ENCODE measurements around the gene ISM1.

ISM1 gene

GRCh38 chr20:13220904-13221297 is at the start of gene ISM1:
TSS of gene ISM1 (plus strand) at chr20:13221274. CDS start at chr20:13221777, 503 bp downstream.
- no peak for DNase-seq

DNA sequence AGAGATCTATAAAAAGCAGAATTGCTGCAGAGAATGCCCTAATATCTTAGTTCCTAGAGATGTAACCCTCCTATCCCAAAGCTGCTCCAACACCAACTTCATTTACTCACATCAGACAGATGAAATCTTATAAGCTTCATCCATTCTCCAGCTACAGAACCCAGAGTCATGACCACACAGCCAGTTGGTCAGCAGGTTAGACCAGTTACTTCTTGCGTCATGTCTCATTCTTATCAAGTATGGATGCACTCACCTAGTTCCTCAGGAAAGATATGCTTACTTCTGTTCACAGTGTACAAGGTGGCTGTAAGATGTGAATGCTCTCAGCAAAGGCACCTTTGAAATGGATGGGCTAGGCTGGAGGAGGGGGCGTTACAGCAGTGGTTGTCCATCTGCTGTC is 47.9 kb upstream of the ISM1 start:
- DNase-seq: no peak

DNA sequence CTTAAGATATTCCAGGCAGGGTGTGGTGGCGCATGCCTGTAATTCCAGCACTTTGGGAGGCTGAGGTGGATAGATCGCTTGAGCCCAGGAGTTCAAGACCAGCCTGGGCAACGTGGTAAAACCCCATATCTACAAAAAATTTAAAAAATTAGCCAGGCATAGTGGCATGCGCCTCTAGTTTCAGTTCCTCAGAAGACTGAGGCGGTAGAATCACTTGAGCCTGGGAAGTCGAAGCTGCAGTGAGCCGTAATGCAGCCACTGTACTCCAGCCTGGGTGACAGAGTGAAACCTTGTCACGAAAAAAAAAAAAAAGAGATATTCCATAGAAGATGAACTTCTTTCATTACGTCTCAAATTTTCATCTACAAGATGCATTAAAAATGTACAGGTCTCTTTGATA is 46.7 kb upstream of the ISM1 start:
- DNase-seq: no peak

DNA sequence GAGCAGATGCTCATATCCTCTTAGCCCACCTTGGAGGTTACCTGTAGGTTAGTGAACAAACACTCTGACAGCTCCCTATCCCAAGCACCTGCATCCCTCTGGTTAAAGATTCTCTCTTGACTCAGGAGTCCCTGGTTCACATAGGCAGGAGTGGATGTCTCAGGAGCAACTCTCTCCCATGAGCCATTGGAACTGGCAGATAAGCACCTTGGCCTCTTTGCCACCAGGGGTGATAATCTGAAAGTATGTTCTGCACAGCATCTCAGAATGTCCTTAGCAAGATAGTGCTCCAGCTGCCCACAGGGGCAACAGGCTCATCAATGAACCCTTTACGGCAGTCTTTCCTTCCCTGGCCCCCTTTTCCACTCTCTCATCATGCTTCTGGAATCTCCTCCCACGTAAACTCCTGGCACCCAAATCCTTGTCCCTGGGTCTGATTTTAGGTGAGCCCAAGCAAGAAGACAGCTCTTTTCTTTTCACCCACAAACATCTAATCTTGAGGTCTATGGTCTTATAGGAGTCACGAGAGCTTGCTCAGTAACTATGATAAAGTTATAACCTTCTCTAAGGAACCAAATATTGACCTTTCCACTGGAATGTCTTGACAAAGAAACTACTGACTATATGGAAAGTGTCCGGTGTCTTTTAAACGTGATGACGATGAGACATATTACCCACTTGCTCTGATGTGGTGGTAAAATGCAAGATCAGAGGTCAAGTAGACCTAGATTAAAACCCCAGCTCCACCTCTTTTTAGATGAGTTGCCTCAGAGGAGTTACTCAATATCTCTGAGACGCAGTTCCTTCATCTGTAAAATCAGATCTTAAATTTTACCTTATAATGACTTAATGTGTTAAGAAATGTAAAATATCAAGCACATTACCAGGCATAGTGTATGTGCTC is 39.8 kb upstream of the ISM1 start:
- DNase-seq: no peak

GRCh38 chr20:13183005-13183404 is 38.1 kb upstream of the ISM1 start:
- no peak for DNase-seq

- no peak for DNase-seq
These were observed 34.9 kb upstream of the ISM1 start for GRCh38 chr20:13186043-13186774.

DNA sequence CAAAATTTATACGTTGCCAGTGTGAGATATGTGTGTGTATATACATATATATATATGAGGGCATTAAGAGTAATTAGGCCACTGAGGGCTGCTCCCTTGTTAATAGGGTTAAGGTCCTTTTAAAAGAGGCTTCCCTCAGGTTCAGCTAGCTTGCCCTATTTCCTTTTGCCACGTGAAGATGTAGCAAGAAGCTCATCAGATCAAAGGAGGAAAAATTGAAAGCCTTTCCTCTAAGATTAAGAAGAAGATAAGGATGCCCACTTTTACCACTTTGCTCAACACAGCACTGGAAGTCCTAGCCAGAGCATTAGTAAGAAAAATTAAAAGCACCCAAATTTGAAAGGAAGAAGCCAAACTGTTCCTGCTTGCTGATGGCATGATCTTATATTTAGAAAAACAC is 33.2 kb upstream of the ISM1 start:
- no peak for DNase-seq

- no peak for DNase-seq
These were observed 21.8 kb upstream of the ISM1 start for GRCh38 chr20:13199279-13199678.

- no peak for DNase-seq
These were observed 20.1 kb upstream of the ISM1 start for GRCh38 chr20:13200767-13201500.

DNA sequence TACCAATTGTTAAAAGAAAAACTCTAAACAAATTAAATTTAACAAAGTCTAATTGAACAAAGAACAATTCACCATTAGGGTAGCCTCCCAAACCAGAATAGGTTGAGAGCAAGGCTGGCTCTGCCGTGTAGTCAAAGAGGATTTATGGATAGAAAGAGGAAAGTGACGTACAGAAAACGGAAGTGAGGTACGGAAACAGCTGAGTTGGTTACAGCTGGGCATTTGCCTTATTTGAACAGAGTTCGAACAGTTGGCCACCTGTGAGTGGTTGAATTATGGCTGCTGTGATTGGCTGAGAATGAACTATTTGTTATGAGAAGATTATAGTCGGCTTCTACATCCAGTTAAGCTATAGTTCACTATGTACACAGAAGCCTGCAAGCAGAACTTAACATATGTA is 18.5 kb upstream of the ISM1 start:
- no peak for DNase-seq

GRCh38 chr20:13205425-13205824 is 15.6 kb upstream of the ISM1 start:
- no peak for DNase-seq

- no peak for DNase-seq
These were observed 15.1 kb upstream of the ISM1 start for GRCh38 chr20:13205848-13206434.

DNA sequence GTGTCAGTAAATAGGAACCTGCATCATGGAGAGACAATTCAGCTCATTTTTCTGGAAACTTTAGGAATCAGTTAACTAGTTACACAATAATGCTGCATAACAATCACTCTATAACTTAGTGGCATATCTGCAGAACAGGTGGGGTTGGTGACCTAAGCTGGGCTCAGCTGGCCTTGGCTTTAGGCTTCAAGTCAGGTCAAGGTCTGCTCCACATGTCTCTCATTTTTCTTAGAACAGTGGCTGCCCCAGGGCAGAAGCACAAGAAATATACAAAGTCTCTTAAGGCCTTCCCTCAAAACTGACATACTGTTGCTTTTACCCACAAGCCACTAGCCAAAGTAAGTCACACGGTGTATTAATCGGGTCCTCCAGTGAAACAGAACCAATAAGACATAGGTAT is 14.1 kb upstream of the ISM1 start:
- no peak for DNase-seq

DNA sequence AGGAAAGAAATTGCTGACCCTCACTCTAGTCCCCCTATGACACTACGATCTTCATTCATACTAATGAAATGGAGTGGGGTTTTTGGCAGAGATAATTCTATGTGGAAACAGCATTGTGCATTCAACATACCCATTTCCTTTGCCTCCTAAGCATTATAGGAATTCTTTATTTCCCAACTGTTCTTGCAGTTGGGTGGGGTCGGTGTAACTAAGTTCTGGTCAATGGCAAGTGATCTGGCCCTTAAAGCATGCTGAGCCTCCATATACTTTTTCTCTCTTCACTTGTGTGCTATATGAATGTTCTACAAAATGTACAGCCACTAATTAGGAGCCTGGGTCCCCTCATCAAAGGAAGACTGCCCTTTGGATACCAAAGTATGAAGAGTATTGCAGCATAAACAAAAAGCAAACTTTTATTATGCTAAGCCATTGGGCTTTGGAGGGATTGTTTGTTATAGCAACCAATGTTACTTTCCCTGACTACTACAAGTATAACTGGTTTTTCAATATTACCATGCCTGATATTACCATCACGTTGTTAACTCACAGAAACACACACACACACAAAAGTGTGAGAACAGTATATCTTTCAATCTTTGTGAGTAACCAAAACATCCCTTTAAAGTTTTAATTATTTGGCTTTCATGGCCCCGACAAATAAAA is 9.0 kb upstream of the ISM1 start:
- DNase-seq: no peak

- no peak for DNase-seq
These were observed 8.3 kb upstream of the ISM1 start for GRCh38 chr20:13212750-13213149.

- no peak for DNase-seq
These were observed 7.7 kb upstream of the ISM1 start for GRCh38 chr20:13213335-13213734.

DNA sequence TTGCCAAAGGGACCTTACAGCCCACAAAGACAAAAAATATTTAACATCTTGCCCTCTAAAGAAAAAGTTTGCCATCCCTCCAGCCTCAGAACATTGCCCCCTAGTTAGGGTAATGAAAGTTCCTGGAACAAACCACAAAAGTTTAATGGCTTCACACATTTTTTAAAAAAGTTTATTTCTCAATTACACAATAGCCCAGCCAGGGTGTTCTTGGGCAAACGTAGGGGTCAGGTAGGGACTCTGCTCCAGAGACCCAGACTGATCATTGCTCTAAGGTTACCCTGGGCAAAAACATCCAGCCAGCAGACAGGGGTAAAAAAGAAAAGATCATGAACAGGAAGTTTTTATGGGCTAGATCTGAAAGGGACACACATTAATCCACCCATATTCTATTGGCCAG is 4.5 kb upstream of the ISM1 start:
- no peak for DNase-seq

DNA sequence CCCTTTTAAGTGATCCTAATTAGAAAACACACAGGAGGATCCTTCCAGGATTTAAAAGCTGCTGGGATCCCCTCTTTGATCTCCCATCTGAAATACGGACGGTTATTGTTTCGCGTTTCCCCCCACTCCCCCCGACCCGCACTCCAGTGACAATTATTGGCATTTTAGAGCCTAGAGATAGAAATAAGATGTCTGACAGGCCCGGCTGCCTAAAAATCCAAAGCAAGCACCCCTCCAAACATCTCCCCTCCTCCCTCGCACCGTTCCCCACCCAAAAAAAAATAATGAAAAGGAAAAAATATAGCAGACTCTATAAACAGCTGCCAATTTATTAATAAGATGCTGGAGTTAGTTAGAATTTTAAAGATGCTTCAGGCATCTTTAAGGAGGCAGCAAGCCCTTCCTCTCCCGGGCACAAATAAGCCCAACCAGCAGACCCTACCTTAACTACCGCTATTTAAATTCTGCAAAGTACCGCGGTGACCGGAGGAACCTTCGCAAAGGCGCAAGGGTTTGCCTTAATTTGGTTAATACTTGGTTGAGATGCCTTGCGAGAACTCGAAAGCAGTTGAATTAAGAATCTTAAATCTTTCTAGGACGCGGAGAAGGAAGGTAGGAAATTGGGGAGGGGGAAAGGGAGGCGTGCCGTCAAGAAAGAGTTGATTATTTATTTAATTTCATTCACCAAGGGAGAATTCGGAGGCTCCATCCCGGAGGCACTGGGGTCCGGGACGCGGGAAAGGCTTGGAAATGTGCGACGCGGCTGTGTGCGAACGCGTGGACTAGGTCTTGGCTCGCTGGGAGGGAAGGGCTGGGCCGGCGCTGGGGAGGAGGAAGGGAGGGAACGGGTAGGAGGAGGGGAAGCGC is 1.5 kb upstream of the ISM1 start:
- DNase-seq: no peak

GRCh38 chr20:13220194-13220903 is 725 bp upstream of the ISM1 start:
- no peak for DNase-seq

DNA sequence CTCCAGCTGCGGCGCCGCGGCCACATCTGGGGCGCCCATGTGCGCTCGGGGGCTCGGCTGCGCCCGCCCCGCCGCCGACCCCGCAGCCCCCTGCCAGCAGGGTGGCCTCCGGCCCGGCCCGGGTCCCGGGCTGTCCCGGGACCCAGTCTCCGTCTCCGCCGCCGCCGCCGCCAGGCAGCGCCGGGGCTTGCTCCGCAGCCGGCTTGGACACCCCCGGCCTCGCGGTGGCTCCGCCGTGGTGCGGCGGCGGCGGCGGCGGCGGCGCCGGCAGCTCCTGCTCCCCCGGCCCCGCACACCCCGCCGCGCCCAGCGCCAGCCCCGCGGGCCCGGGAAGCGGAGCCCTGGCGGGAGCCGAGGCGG is 219 bp downstream of the ISM1 start:
- no peak for DNase-seq
